ENCODE measurements around the gene FRMD4B. TPM values are rescaled to one million over a fixed set of nuclear protein-coding genes. Genes with fewer than 3 reads are reported as not detected.
"Not testable (repeated sequence)": the region's sequence is repeated elsewhere in the genome, so short reads cannot be mapped to it uniquely, and the experiment has no call there.

The FRMD4B gene
- total RNA-seq, 4 donors from 2014 or later: 15.5 to 36.7 (median 26.0) TPM

- Histone ChIP-seq H3K4me1 (peaks cover 0 to 38% (median 16%) of the 10 kb centered on the region in 4 donors), H3K27ac (no peak overlapping the region), H3K4me3 (no peak overlapping the region), H3K9me3 (no peaks in the 10 kb centered on the region), H3K27me3 (no peaks in the 10 kb centered on the region), H3K36me3 (no peaks in the 10 kb centered on the region)
- DNase-seq: no peak
- TF ChIP-seq, protein P1, sequence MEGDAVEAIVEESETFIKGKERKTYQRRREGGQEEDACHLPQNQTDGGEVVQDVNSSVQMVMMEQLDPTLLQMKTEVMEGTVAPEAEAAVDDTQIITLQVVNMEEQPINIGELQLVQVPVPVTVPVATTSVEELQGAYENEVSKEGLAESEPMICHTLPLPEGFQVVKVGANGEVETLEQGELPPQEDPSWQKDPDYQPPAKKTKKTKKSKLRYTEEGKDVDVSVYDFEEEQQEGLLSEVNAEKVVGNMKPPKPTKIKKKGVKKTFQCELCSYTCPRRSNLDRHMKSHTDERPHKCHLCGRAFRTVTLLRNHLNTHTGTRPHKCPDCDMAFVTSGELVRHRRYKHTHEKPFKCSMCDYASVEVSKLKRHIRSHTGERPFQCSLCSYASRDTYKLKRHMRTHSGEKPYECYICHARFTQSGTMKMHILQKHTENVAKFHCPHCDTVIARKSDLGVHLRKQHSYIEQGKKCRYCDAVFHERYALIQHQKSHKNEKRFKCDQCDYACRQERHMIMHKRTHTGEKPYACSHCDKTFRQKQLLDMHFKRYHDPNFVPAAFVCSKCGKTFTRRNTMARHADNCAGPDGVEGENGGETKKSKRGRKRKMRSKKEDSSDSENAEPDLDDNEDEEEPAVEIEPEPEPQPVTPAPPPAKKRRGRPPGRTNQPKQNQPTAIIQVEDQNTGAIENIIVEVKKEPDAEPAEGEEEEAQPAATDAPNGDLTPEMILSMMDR (IDR thresholded peaks at IDR 0.05): peak in 2 of 5 experiments; percentile 8 to 14
- TF ChIP-seq EP300 (IDR thresholded peaks at IDR 0.05; ENCODE audit: low read depth) (no peak), POLR2A (IDR thresholded peaks at IDR 0.05) (no peak), POLR2AphosphoS5 (IDR thresholded peaks at IDR 0.05) (no peak)
- 43 to 74% methylated on average over 5 to 7 of the region's 7 CpGs for WGBS, 2 donors (ENCODE audit: low coverage in 1 of 2)
- in situ Hi-C loops (cut with MboI; ENCODE audit: low pct_ligation_motif_present in 1 of 4, low pct_unique_long_range_greater_than_20kb in 1 of 4, low sequenced_read_pairs in 3 of 4): loop anchor here in 3 of 4 donors (25.0 kb wide), 3 partner anchors 88 to 338 kb away; no protein-coding TSS in a partner anchor
- intact Hi-C loops (cut with DNase I; ENCODE audit: low total_unique reads): no loop called here
Observed at GRCh38 chr3:69324362-69325025, 61.4 kb downstream of the FRMD4B start.

- DNase-seq: no peak
- TF ChIP-seq EP300 (IDR thresholded peaks at IDR 0.05; ENCODE audit: low read depth): no peak
- TF ChIP-seq, protein P1 (IDR thresholded peaks at IDR 0.05): no peak
- TF ChIP-seq POLR2AphosphoS5 (IDR thresholded peaks at IDR 0.05): no peak
- no peak for TF ChIP-seq POLR2A (IDR thresholded peaks at IDR 0.05)
- in situ Hi-C loops (cut with MboI; ENCODE audit: low pct_ligation_motif_present in 1 of 4, low pct_unique_long_range_greater_than_20kb in 1 of 4, low sequenced_read_pairs in 3 of 4) (loop anchor here in 3 of 4 donors (25.0 kb wide), 3 partner anchors 88 to 338 kb away; no protein-coding TSS in a partner anchor), intact Hi-C loops (cut with DNase I; ENCODE audit: low total_unique reads) (no loop called here)
- Histone ChIP-seq H3K4me3 (no peak overlapping the region), H3K27me3 (no peaks in the 10 kb centered on the region), H3K4me1 (peaks cover 0 to 35% (median 16%) of the 10 kb centered on the region in 4 donors), H3K27ac (no peak overlapping the region), H3K36me3 (no peaks in the 10 kb centered on the region), H3K9me3 (no peaks in the 10 kb centered on the region)
- 95% methylated on average over 1 of the region's 1 CpG; no CpG with 5 or more reads in 1 of the 2 donors for WGBS, 2 donors (ENCODE audit: low coverage in 1 of 2)
Observed at GRCh38 chr3:69323941-69324340, 61.9 kb downstream of the FRMD4B start.

DNA sequence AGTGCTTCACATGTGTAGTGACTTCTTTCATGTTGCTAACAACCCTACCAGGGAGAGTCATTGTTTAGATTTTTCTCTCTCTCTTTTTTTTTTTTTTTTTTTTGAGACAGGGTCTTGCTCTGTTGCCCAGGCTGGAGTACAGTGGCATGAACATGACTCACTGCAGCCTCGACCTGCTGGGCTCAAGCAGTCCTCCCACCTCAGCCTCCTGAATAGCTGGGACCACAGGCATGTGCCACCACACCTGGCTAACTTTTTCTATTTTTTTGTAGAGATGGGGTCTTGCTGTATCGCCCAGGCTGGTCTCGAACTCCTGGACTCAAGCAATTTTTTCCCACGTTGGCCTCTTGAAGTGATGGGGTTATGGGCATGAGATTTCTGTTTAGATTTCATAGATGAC, 63.4 kb downstream of the FRMD4B start:
- H3K4me1 ChIP-seq: peaks cover 0 to 21% (median 6%) of the 10 kb centered on the region in 4 donors
- H3K27me3 ChIP-seq; DNase-seq; H3K36me3 ChIP-seq; H3K4me3 ChIP-seq; intact Hi-C loops (cut with DNase I; ENCODE audit: low total_unique reads); H3K9me3 ChIP-seq: not testable (repeated sequence)
- H3K27ac ChIP-seq: peak overlapping the region in 1 of 4 donors; percentile 58
- WGBS, 2 donors (ENCODE audit: low coverage in 1 of 2): 67 to 87% methylated on average over 3 to 4 of the region's 4 CpGs
- in situ Hi-C loops (cut with MboI; ENCODE audit: low pct_ligation_motif_present in 1 of 4, low pct_unique_long_range_greater_than_20kb in 1 of 4, low sequenced_read_pairs in 3 of 4): loop anchor here in 3 of 4 donors (25.0 kb wide), 3 partner anchors 90 to 340 kb away; no protein-coding TSS in a partner anchor

DNA sequence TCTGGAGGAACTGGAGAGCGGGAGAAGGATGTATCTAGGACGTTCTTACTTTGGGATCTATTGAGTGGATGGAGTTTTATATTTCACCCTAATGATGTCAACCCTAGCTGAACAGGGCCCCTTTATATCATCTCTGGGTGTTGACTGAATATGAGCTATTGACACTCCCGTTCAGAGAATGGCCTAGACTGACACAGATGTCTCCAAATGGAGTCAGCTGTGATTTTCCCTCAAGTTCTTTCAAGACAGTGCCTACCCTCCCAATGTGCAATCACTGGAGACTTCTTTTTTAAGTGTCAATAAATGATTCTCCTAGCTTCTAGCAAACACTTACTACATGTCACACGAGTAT, 63.8 kb downstream of the FRMD4B start:
- TF ChIP-seq POLR2AphosphoS5 (IDR thresholded peaks at IDR 0.05) (no peak), POLR2A (IDR thresholded peaks at IDR 0.05) (no peak), EP300 (IDR thresholded peaks at IDR 0.05; ENCODE audit: low read depth) (no peak)
- TF ChIP-seq, protein P1 (IDR thresholded peaks at IDR 0.05): no peak
- Histone ChIP-seq H3K27me3 (no peaks in the 10 kb centered on the region), H3K27ac (peak overlapping the region in 1 of 4 donors; percentile 58), H3K36me3 (no peaks in the 10 kb centered on the region), H3K4me1 (peaks cover 0 to 17% (median 5%) of the 10 kb centered on the region in 4 donors), H3K4me3 (no peak overlapping the region), H3K9me3 (no peaks in the 10 kb centered on the region)
- DNase-seq: no peak
- 87% methylated on average over 4 of the region's 4 CpGs; no CpG with 5 or more reads in 1 of the 2 donors for WGBS, 2 donors (ENCODE audit: low coverage in 1 of 2)
- intact Hi-C loops (cut with DNase I; ENCODE audit: low total_unique reads) (no loop called here), in situ Hi-C loops (cut with MboI; ENCODE audit: low pct_ligation_motif_present in 1 of 4, low pct_unique_long_range_greater_than_20kb in 1 of 4, low sequenced_read_pairs in 3 of 4) (loop anchor here in 3 of 4 donors (25.0 kb wide), 3 partner anchors 90 to 340 kb away; no protein-coding TSS in a partner anchor)

Measured in transverse colon (tissue), 4 donors.